Measurements from ENCODE around the gene LTC4S. TPM values are rescaled to one million over a fixed set of nuclear protein-coding genes. Genes with fewer than 3 reads are reported as not detected.
A peak's percentile ranks its signal among the peaks of the same experiment; 100 is the strongest.

The LTC4S gene
- total and polyA plus RNA-seq, 9 of the 15 experiments (the other 6 are each of a cell fraction or from before 2014, with no cell fraction given) = 0.17 to 0.77 (median 0.75) TPM; not detected in 6

- TF ChIP-seq ZNF518B (CRISPR knock-in tag; IDR thresholded peaks at IDR 0.05) (no peak), CEBPZ (IDR thresholded peaks at IDR 0.05; ENCODE audit: borderline replicate concordance, low read depth, low read length) (no peak), VEZF1 (CRISPR knock-in tag; IDR thresholded peaks at IDR 0.05) (peak; percentile 85), POLR3G (IDR thresholded peaks at IDR 0.05; ENCODE audit: extremely low read depth, insufficient read length, insufficient replicate concordance) (no peak), CLOCK (CRISPR knock-in tag; IDR thresholded peaks at IDR 0.05; ENCODE audit: borderline replicate concordance) (no peak), RBM34 (IDR thresholded peaks at IDR 0.05; ENCODE audit: borderline replicate concordance, insufficient read depth, low read length) (no peak), CBX3 (IDR thresholded peaks at IDR 0.05; ENCODE audit: borderline replicate concordance in 1 of 2, low read length in 2 of 2) (no peak), RBBP5 (IDR thresholded peaks at IDR 0.05; ENCODE audit: borderline replicate concordance, insufficient read depth, low read length, poor library complexity, severe bottlenecking) (peak; percentile 3), ESRRA (IDR thresholded peaks at IDR 0.05; ENCODE audit: borderline replicate concordance, low read depth) (peak; percentile 74), RBFOX2 (IDR thresholded peaks at IDR 0.05; ENCODE audit: low read depth, low read length) (peak; percentile 82), THRB (CRISPR knock-in tag; conservative IDR thresholded peaks at IDR 0.05) (no peak; the same call in 1 of the 2 replicates), TOE1 (IDR thresholded peaks at IDR 0.05; ENCODE audit: borderline replicate concordance) (peak; percentile 96), TOE1 (CRISPR knock-in tag; IDR thresholded peaks at IDR 0.05; ENCODE audit: borderline replicate concordance, low read depth) (no peak)
Observed at GRCh38 chr5:179818746-179819295, 25.0 kb downstream of the LTC4S start (continued).

Data from K562 (cell line).